Activated CD4-positive, alpha-beta T cell treated with anti-CD3 and anti-CD28 coated beads for 4 hours (primary cell): ENCODE data around the gene OTOG.

Experiments
- DNase-seq, 2 donors: peaks; one replicate each; pipeline ENCODE4 v3.0.0-alpha.2; 2020

The OTOG gene

GRCh38 chr11:17543041-17543440, 4.0 kb upstream of the OTOG start:
- DNase-seq = no peak

- DNase-seq = no peak
Measured at GRCh38 chr11:17543574-17544180, 3.4 kb upstream of the OTOG start.

- no peak for DNase-seq
Measured at GRCh38 chr11:17544181-17544622, 2.9 kb upstream of the OTOG start, which contains the start of gene USH1C. Gene USH1C, minus strand, starts transcription at chr11:17544416. Its CDS starts 109 bp downstream, at chr11:17544307.

GRCh38 chr11:17546240-17546639, 819 bp upstream of the OTOG start:
- DNase-seq = no peak

- no peak for DNase-seq
Measured at GRCh38 chr11:17547932-17548331, 873 bp downstream of the OTOG start.

- no peak for DNase-seq
Measured at GRCh38 chr11:17548444-17548843, 1.4 kb downstream of the OTOG start.

GRCh38 chr11:17550450-17551346, 3.6 kb downstream of the OTOG start:
- DNase-seq = no peak

GRCh38 chr11:17551347-17552040, 4.4 kb downstream of the OTOG start:
- DNase-seq = no peak

GRCh38 chr11:17552041-17552355, 4.9 kb downstream of the OTOG start:
- DNase-seq = no peak

GRCh38 chr11:17552392-17553248, 5.6 kb downstream of the OTOG start:
- no peak for DNase-seq

- DNase-seq = no peak
Measured at GRCh38 chr11:17553249-17553546, 6.1 kb downstream of the OTOG start.

- DNase-seq = no peak
Measured at GRCh38 chr11:17554487-17554886, 7.4 kb downstream of the OTOG start.

- no peak for DNase-seq
Measured at GRCh38 chr11:17556999-17557398, 9.9 kb downstream of the OTOG start.

GRCh38 chr11:17558025-17558780, 11.1 kb downstream of the OTOG start:
- DNase-seq = no peak

- no peak for DNase-seq
Measured at GRCh38 chr11:17558916-17559315, 11.9 kb downstream of the OTOG start.

GRCh38 chr11:17559341-17560087, 12.5 kb downstream of the OTOG start:
- no peak for DNase-seq

GRCh38 chr11:17560281-17561110, 13.4 kb downstream of the OTOG start:
- DNase-seq = no peak

GRCh38 chr11:17561111-17561415, 14.0 kb downstream of the OTOG start:
- DNase-seq = no peak

GRCh38 chr11:17561526-17561925, 14.5 kb downstream of the OTOG start:
- no peak for DNase-seq

- no peak for DNase-seq
Measured at GRCh38 chr11:17563231-17563646, 16.2 kb downstream of the OTOG start.
